Erythroblast (primary cell): ENCODE results near the gene ADGRG4.

Experiments used
- GATA1 ChIP-seq: IDR thresholded peaks from 2 replicates; pipeline ENCODE4 v1.6.1; 2011; ENCODE audit warnings: low read depth, mild to moderate bottlenecking, control low read depth, low read length, moderate library complexity
- POLR2A ChIP-seq: IDR thresholded peaks from 2 replicates; pipeline ENCODE4 v1.6.1; 2011; ENCODE audit warnings: mild to moderate bottlenecking, low read length

- no peak for TF ChIP-seq POLR2A
- TF ChIP-seq GATA1 = no peak
Observed at GRCh38 chrX:136336623-136337022, 35.9 kb downstream of the ADGRG4 start.
